ENCODE measurements around the gene KCTD19. TPM values are rescaled to one million over a fixed set of nuclear protein-coding genes. Genes with fewer than 3 reads are reported as not detected.

KCTD19 gene
- polyA plus RNA-seq, 1 experiment = 0.25 TPM

DNA sequence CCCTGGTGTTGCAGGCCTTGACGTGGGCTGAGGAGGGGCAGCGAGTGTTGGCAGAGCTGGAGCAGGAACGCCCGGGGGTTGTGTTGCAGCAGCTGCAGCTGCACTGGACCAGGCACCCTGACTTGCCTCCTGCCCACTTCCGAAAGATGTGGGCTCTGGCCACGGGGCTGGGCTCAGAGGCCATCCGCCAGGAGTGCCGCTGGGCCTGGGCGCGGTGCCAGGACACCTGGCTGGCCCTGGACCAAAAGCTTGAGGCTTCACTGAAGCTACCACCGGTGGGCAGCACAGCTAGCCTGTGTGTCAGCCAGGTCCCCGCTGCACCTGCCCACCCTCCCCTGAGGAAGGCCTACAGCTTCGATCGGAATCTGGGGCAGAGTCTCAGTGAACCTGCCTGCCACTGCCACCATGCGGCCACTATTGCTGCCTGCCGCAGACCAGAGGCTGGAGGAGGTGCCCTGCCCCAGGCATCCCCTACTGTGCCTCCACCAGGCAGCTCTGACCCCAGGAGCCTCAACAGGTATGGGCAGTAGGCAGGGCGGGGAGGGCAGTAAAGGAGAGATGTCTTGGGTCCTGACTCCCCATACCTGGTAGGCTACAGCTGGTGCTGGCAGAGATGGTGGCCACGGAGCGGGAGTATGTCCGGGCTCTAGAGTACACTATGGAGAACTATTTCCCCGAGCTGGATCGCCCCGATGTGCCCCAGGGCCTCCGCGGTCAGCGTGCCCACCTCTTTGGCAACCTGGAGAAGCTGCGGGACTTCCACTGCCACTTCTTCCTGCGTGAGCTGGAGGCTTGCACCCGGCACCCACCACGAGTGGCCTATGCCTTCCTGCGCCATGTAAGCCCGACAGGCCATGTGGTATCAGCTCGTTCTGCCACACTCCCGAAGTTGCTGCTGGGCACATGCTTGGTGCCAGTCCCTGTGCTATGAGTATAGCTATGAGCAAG is 41.6 kb downstream of the KCTD19 start:
- TF ChIP-seq, protein P1, sequence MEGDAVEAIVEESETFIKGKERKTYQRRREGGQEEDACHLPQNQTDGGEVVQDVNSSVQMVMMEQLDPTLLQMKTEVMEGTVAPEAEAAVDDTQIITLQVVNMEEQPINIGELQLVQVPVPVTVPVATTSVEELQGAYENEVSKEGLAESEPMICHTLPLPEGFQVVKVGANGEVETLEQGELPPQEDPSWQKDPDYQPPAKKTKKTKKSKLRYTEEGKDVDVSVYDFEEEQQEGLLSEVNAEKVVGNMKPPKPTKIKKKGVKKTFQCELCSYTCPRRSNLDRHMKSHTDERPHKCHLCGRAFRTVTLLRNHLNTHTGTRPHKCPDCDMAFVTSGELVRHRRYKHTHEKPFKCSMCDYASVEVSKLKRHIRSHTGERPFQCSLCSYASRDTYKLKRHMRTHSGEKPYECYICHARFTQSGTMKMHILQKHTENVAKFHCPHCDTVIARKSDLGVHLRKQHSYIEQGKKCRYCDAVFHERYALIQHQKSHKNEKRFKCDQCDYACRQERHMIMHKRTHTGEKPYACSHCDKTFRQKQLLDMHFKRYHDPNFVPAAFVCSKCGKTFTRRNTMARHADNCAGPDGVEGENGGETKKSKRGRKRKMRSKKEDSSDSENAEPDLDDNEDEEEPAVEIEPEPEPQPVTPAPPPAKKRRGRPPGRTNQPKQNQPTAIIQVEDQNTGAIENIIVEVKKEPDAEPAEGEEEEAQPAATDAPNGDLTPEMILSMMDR (IDR thresholded peaks at IDR 0.05; ENCODE audit: low read depth, low read length) = peak; percentile 43
- Histone ChIP-seq H3K27ac (ENCODE audit: low read depth, low read length) (no peak overlapping the region), H3K9me3 (ENCODE audit: control insufficient read depth, insufficient read depth, low read length) (no peaks in the 10 kb centered on the region; the same call in 1 of the 2 replicates), H3K4me3 (ENCODE audit: low read depth, low read length) (no peak overlapping the region), H3K27me3 (ENCODE audit: control insufficient read depth, insufficient read depth, low read length) (no peaks in the 10 kb centered on the region)
- DNase-seq (ENCODE audit: low read depth, low spot score) = no peak
- ChIA-PET POLR2A (no interaction called here), CTCF (interaction anchor here (0.8 to 2.2 kb wide), 7 partner anchors 17 to 196 kb away, joined by 3 to 9 read pairs (median 4); partner anchors contain the start of genes ATP6V0D1, ELMO3 and TPPP3)

DNA sequence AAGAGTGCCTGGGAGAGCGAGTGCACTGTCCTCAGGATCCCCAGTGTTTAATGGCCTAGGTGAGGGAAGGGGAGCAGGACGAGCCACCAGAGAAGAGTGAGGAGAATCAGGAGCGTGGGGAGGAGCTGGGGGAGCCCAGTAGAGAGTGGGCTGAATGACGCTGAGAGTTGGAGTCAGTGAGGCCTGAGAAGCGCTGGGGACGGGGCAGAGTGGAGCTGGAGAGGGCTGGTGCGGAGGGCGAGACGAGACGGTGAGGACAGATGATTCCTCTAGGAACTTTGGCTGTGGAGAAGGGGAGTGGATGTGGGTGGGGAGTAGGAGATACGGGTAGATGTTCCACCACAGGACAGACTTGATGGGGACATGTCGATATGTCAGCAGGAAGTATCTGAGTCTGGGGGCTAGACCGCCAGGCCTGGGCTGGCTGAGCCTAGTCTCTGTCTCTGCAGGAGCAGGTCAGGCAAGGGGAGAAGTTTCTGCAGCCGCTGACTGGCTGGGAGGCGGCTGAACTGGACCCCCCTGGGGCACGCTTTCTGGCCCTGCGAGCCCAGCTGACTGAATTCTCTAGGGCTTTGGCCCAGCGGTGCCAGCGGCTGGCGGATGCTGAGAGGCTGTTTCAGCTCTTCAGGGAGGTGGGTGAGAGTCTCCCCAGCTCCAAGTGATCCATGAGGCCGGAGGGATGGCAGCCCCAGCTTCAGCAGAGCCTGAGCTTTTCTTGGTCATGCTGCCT is 42.5 kb downstream of the KCTD19 start:
- TF ChIP-seq, protein P1 (IDR thresholded peaks at IDR 0.05; ENCODE audit: low read depth, low read length) = no peak
- H3K9me3 ChIP-seq (ENCODE audit: control insufficient read depth, insufficient read depth, low read length) = no peaks in the 10 kb centered on the region; the same call in 1 of the 2 replicates
- POLR2A ChIA-PET = no interaction called here
- no peak for DNase-seq (ENCODE audit: low read depth, low spot score)
- CTCF ChIA-PET = interaction anchor here (1.1 to 2.2 kb wide), 4 partner anchors 23 to 197 kb away, joined by 3 to 9 read pairs (median 4); partner anchors contain the start of genes ATP6V0D1 and ELMO3
- H3K4me3 ChIP-seq (ENCODE audit: low read depth, low read length) = no peak overlapping the region
- H3K27me3 ChIP-seq (ENCODE audit: control insufficient read depth, insufficient read depth, low read length) = no peaks in the 10 kb centered on the region
- H3K27ac ChIP-seq (ENCODE audit: low read depth, low read length) = peak overlapping the region; percentile 11

DNA sequence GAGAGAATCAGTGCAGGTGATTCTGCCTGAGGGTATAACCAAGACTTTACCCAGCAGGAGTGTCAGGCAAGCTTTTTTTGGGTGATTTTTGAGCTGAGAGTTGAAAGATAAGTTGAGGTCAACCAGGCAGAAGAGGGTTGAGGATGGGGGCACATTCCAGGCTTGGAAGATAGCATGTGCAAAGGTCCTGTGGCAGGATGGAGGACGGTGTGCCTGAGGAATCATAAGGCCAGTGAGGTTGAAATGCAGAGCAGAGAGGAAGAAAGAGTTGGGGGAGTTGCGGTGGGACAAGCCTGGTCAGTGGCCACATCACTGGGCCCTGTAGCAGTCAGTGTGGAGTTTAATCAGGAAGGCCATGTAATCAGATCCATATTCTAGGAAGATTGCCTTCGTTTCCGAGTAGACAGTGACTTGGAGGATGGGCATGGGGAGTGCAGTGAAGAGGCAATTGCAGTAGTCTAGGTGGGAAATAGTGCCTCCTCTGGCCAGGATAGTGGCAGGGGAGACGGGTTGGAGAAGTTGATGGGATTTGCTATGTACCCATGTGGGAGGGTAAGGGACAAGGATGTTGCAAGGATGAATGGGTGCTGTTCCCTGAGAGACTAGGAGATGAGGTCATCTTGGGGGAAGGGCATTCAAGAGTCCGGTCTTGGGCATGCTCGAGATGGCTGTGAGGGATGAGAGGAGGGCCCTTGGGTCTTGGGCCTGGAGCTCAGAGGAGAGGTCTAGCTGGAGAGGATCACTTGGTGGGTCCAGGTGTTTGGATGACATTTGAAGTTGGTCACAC is 43.3 kb downstream of the KCTD19 start:
- Histone ChIP-seq H3K9me3 (ENCODE audit: control insufficient read depth, insufficient read depth, low read length) (no peaks in the 10 kb centered on the region; the same call in 1 of the 2 replicates), H3K27me3 (ENCODE audit: control insufficient read depth, insufficient read depth, low read length) (no peaks in the 10 kb centered on the region), H3K4me3 (ENCODE audit: low read depth, low read length) (no peak overlapping the region), H3K27ac (ENCODE audit: low read depth, low read length) (peak overlapping the region; percentile 11)
- ChIA-PET POLR2A (no interaction called here), CTCF (no interaction called here)
- DNase-seq (ENCODE audit: low read depth, low spot score) = no peak
- TF ChIP-seq, protein P1 (IDR thresholded peaks at IDR 0.05; ENCODE audit: low read depth, low read length) = no peak

DNA sequence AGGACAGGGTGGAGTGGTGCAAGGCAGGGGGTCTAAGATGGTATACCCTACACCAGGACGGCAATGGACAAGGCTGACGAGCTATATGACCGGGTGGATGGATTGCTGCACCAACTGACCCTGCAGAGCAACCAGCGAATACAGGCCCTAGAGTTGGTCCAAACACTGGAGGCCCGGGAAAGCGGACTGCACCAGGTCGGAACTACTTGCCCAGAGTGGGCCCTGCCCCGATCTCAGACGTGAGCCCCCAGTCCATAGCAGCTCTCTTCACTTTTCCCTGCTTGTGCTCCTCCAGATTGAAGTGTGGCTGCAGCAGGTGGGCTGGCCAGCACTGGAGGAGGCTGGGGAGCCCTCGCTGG is 44.1 kb downstream of the KCTD19 start:
- POLR2A ChIA-PET = no interaction called here
- H3K27me3 ChIP-seq (ENCODE audit: control insufficient read depth, insufficient read depth, low read length) = no peaks in the 10 kb centered on the region
- no peaks in the 10 kb centered on the region; the same call in 1 of the 2 replicates for H3K9me3 ChIP-seq (ENCODE audit: control insufficient read depth, insufficient read depth, low read length)
- no peak overlapping the region for H3K4me3 ChIP-seq (ENCODE audit: low read depth, low read length)
- no peak overlapping the region for H3K27ac ChIP-seq (ENCODE audit: low read depth, low read length)
- no peak for DNase-seq (ENCODE audit: low read depth, low spot score)
- CTCF ChIA-PET = no interaction called here
- TF ChIP-seq, protein P1 (IDR thresholded peaks at IDR 0.05; ENCODE audit: low read depth, low read length) = no peak

All from AG04450 (cell line).